IPS DF 6.9 (cell line): Measurements from ENCODE around the gene THADA.

ENCODE experiments used
- DNase-seq: peaks from one replicate; pipeline ENCODE4 v3.0.0-alpha.2; 2013; ENCODE audit warnings: low read depth, low spot score
- H3K27ac ChIP-seq: one replicate; pipeline ENCODE4 v1.5.1; 2013; ENCODE audit warnings: low read length, control low read depth
- H3K27me3 ChIP-seq: 2 replicates; pipeline ENCODE4 v1.6.1; 2013; ENCODE audit warnings: mild to moderate bottlenecking, low read length; ENCODE audit not compliant: control insufficient read depth, insufficient read depth
- H3K36me3 ChIP-seq: 2 replicates; pipeline ENCODE4 v1.6.1; 2013; ENCODE audit warnings: low read length; ENCODE audit not compliant: control insufficient read depth, insufficient read depth
- H3K4me1 ChIP-seq: 2 replicates; pipeline ENCODE4 v1.6.1; 2013; ENCODE audit warnings: low read length; ENCODE audit not compliant: control insufficient read depth, insufficient read depth
- H3K4me3 ChIP-seq: 2 replicates; pipeline ENCODE4 v1.5.1; 2013; ENCODE audit warnings: mild to moderate bottlenecking, low read length
- H3K9me3 ChIP-seq: 2 replicates; pipeline ENCODE4 v1.6.1; 2013; ENCODE audit warnings: low read length, inconsistent platforms; ENCODE audit not compliant: control insufficient read depth, insufficient read depth
- WGBS: extraction: QIAGEN DNeasy Blood & Tissue Kit; methylation state at CpG from one replicate; pipeline ENCODE4 v1.1.7; 2013; ENCODE audit warnings: mixed read lengths, missing lambda C conversion rate; ENCODE audit not compliant: insufficient read length, insufficient coverage; 5-methylcytosine and 5-hydroxymethylcytosine counted together

THADA gene

DNA sequence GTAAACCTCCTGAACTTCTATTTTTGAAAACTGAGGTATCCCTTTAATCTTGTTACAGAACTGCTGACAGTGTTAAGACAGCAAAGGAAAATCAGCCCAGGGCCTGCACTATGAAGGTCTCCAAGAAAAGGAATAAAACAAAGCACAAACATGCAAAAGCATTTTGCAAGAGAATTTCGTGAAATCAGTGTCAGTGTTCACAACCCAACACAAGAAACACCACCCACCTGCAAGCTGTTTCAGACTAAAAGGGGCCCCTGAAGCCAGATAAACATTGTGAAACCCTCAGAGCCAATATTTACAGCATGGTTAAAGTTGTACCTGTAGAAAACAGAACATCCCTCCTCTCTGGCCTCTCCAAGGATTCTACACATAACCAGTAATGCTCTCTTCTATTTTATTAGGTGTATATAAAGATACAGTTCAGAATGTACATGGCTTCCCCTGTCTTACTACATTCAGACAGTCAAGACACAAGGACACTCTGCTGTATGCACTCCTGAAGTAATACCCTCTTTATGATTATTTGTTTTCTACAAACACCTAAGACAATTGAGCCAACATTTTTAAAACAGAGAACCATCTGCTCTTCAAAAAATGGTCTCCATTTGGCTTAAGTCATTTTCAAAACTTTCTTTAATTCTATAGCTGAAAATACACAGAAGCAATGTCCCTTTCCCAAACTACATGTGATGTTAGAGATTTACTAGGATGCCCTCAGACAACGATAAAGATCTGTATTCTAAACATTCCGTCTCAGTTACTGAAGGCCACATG is 219.9 kb downstream of the THADA start:
- H3K4me1 ChIP-seq = no peaks in the 10 kb centered on the region
- H3K27ac ChIP-seq = no peak overlapping the region
- no peak overlapping the region for H3K4me3 ChIP-seq
- H3K9me3 ChIP-seq = no peaks in the 10 kb centered on the region
- no peak for DNase-seq
- WGBS = no CpG with 5 or more reads among the region's 3 CpGs
- H3K27me3 ChIP-seq = no peaks in the 10 kb centered on the region
- H3K36me3 ChIP-seq = no peaks in the 10 kb centered on the region

DNA sequence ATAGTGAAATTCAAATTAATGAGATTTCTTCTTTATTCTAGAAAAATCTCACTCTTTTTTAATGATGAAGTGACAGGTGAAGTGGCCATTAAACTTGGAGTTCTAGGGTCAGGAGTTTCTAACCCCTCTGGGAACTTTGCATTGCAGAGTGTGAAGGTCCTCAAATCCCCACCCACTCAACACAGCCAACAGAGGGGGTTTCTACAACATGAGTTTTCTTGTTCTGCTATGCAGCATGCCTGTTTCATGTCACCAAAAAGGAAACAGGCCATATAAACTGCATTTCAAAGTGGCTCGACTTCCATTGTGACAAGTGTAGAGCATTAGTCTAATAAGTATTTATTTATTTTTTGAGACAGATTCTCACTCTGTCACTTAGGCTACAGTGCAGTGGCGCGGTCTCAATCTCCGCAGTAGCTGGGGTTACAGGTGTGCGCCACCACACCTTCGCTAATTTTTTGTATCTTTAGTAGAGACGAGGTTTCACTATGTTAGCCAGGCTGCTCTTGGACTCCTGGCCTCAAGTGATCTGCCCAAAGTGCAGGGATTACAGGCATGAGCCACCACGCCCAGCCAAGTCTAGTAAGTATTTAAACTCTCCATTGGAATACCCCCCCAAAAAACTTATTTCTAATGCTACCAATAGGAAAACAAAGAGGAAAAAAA is 223.3 kb downstream of the THADA start:
- no CpG with 5 or more reads among the region's 8 CpGs for WGBS
- no peaks in the 10 kb centered on the region for H3K36me3 ChIP-seq
- no peak overlapping the region for H3K27ac ChIP-seq

DNA sequence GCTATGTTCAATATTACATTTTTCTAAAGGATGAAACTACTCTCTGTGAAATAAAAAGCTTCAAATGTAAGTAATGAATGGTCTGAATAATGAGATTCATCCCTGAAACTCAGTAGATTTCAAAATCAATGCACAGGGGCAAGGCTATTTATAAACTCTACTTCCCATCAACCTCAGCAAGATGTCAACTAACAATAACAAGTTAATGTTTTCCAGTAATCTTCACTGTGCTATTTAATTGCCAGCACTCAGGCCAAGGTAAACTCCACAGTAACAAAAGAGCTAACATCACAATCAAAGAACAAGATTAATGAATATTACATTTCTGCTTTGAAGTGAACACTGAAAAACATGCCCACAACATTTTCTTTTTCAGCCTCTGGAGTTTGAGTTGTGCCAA is 225.1 kb downstream of the THADA start:
- no peaks in the 10 kb centered on the region for H3K36me3 ChIP-seq
- DNase-seq = no peak
- no peaks in the 10 kb centered on the region for H3K4me1 ChIP-seq
- H3K27ac ChIP-seq = no peak overlapping the region
- H3K4me3 ChIP-seq = no peak overlapping the region
- H3K9me3 ChIP-seq = no peaks in the 10 kb centered on the region
- H3K27me3 ChIP-seq = no peaks in the 10 kb centered on the region

More for the DNA sequence above, 223.3 kb downstream of the THADA start:
- DNase-seq = no peak
- Histone ChIP-seq H3K9me3 (no peaks in the 10 kb centered on the region), H3K4me1 (no peaks in the 10 kb centered on the region), H3K4me3 (no peak overlapping the region), H3K27me3 (no peaks in the 10 kb centered on the region)

- H3K4me1 ChIP-seq = no peaks in the 10 kb centered on the region
- no peaks in the 10 kb centered on the region for H3K27me3 ChIP-seq
- WGBS = no CpG with 5 or more reads among the region's 4 CpGs
- no peak overlapping the region for H3K27ac ChIP-seq
- no peak for DNase-seq
- H3K36me3 ChIP-seq = no peaks in the 10 kb centered on the region
- no peak overlapping the region for H3K4me3 ChIP-seq
- H3K9me3 ChIP-seq = no peaks in the 10 kb centered on the region
Measured at GRCh38 chr2:43370146-43370545, 225.7 kb downstream of the THADA start.

- Histone ChIP-seq H3K9me3 (no peaks in the 10 kb centered on the region), H3K4me1 (no peaks in the 10 kb centered on the region), H3K27me3 (no peaks in the 10 kb centered on the region), H3K36me3 (no peaks in the 10 kb centered on the region), H3K4me3 (no peak overlapping the region), H3K27ac (no peak overlapping the region)
- no CpG with 5 or more reads among the region's 5 CpGs for whole genome bisulfite sequencing
- no peak for DNase-seq
Measured at GRCh38 chr2:43368483-43369385, 227.1 kb downstream of the THADA start.

DNA sequence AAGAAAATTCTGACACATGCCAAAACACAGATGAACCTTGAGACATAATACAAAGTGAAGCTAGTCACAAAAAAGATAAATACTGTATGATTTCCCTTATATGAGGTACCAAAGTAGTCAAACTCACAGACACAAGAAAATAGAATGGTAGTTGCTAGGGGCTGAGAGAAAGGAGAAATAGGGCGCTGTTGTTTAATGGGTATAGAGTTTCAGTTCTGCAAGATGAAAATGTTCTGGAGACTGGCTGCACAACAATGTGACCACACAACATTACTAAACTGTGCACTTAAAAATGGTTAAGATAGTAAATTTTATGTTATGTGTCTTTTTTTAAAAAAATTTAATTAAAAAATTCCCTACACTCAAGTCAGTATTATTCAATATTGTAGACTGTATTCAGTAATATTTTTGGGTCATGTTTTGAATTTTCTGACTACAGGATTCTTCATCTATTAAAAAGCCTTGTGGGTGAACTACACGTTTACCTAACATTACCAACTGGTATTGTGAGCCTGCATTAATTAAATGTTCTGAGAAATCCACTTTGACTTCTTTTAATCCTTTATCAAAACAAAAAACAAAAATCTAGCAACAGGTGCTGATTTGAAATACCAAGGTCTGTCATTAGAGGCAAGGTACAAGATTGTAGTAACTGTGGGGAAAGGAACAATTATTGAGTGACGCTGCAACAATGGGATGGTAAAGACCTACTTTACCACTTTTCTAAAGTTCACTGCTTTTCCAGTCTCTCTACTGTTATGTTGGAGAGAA is 228.6 kb downstream of the THADA start:
- WGBS = no CpG with 5 or more reads among the region's 3 CpGs
- DNase-seq = no peak
- H3K27ac ChIP-seq = no peak overlapping the region
- no peaks in the 10 kb centered on the region for H3K4me1 ChIP-seq
- H3K27me3 ChIP-seq = no peaks in the 10 kb centered on the region
- H3K4me3 ChIP-seq = no peak overlapping the region
- no peaks in the 10 kb centered on the region for H3K9me3 ChIP-seq
- H3K36me3 ChIP-seq = no peaks in the 10 kb centered on the region

- Histone ChIP-seq H3K36me3 (no peaks in the 10 kb centered on the region), H3K4me1 (no peaks in the 10 kb centered on the region), H3K27ac (no peak overlapping the region), H3K27me3 (no peaks in the 10 kb centered on the region), H3K4me3 (no peak overlapping the region), H3K9me3 (no peaks in the 10 kb centered on the region)
- DNase-seq = no peak
- no CpG with 5 or more reads among the region's 4 CpGs for WGBS
Measured at GRCh38 chr2:43363120-43363519, 232.7 kb downstream of the THADA start.

DNA sequence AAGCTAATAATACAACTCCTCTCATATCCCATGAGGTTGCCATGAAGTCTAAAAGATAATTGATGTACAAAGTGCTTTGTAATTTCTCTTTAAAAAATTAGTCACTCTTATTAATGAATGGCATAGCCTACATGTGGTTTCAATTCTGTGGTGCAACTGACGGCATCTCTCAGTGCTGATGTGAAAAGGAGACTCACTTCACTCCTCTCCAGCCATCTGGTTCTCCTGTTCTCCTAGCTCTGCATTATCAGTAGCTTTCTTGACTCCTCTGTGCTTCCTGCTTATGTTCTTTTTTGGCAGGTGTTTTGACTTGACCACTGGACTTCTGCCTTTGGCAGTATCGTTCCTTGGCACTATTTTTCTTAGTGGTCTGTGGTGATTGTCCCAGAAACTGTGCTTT is 234.6 kb downstream of the THADA start:
- Histone ChIP-seq H3K27ac (no peak overlapping the region), H3K9me3 (no peaks in the 10 kb centered on the region), H3K27me3 (no peaks in the 10 kb centered on the region), H3K36me3 (no peaks in the 10 kb centered on the region), H3K4me3 (no peak overlapping the region), H3K4me1 (no peaks in the 10 kb centered on the region)
- no peak for DNase-seq
- WGBS = no CpG with 5 or more reads among the region's 2 CpGs

- no peak for DNase-seq
- no peaks in the 10 kb centered on the region for H3K27me3 ChIP-seq
- H3K9me3 ChIP-seq = no peaks in the 10 kb centered on the region
- WGBS = no CpG with 5 or more reads among the region's 3 CpGs
- H3K36me3 ChIP-seq = no peaks in the 10 kb centered on the region
- H3K27ac ChIP-seq = no peak overlapping the region
- no peaks in the 10 kb centered on the region for H3K4me1 ChIP-seq
- no peak overlapping the region for H3K4me3 ChIP-seq
Measured at GRCh38 chr2:43360137-43360536, 235.7 kb downstream of the THADA start.
